HG03354 (cell line): ENCODE data around the gene MAPK8IP2.
"Not testable (repeated sequence)": the region's sequence is repeated elsewhere in the genome, so short reads cannot be mapped to it uniquely, and the experiment has no call there.

ENCODE experiments used
- ATAC-seq: cut with Tn5 transposase; IDR thresholded peaks from one replicate; pipeline ENCODE4 v1.9.1; 2021; ENCODE audit warnings: mild to moderate bottlenecking; ENCODE audit not compliant: unreplicated experiment, poor library complexity, severe bottlenecking

Gene MAPK8IP2

DNA sequence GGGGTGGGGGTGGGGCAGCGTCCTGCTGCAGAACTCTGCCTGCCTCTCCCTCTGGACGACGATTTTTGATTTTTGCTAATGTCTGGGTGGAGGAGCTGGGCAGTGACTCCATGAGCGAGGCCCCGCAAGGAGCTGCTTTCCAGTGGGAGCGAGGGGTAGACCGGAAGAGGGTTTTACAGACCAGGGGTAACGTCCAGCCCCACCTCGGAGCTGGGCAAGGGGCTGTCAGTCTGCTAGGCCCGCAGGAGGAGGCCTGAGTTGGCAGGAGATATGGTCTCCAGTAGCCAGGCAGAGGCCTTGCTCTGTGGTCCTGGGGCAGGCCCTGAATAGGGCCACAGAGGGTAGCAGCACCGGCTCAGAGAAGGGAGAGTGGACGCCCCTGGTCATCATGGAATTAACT, 9.0 kb downstream of the MAPK8IP2 start:
- ATAC-seq = no peak

DNA sequence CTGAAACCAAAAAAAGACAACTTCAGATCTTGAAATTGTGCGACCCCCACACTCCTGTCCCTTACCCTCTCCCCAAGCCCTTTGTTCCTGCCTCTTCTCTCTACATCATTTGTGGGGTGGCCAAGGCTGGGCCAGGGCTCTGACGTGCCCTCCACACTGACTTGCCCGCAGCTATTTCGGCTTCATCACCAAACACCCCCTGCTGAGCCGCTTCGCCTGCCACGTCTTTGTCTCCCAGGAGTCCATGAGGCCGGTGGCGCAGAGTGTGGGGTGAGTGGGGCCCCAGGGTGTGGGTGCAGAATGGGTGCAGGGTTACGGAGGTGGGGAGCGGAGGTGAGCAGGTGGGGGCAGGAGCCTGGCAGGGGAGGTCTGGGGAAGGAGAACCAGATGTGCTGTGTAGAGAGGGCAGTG, 9.5 kb downstream of the MAPK8IP2 start:
- ATAC-seq = no peak

DNA sequence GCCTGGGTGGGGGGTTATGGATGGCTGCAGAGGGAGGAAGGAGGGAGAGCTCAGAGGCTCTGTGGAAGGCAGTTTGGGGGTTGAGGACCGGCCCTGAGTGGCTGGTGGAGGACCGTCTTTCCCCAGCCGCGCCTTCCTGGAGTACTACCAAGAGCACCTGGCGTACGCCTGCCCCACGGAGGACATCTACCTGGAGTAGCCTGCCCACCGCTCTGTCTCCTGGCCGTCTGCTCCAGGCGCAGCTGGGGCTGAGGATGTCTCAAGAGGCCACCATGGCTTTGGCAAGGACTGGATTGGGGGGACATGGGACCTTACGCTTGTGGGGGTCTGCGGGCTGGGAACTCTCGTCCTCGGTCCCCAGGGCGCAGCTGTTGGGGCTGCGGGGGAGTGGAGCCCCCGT, 10.0 kb downstream of the MAPK8IP2 start:
- no peak for ATAC-seq

DNA sequence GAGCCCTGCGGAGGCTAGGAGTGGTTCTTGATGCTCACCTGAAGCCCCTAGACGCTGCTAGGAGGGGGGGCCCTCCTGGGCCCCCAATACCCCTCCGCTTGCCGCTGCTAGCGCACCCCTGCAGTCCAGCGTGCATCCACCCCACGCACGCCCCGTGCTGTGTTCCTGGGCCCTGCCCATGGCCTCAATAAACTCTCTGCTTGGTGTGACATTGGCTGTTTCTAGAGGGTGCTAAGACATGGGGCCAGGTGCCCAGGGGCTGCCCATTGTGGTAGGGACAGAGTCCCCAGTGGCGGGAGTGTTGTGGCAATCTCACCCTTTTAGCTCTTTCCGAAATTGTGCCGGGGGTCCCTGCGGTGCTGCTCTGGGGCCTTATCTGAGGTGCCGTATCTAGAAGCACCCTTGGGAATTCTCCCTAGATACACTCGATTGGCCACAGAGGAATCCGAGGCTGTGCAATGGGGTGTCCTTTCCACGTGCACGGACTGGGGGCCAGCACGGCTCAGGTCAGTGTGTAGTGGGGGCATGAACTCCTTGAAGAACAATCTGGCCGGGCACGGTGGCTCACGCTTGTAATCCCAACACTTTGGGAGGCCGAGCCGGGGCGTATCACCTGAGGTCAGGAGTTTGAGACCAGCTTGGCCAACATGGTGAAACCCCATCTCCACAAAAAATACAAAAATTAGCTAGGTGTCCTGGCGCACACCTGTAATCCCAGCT, 10.9 kb downstream of the MAPK8IP2 start:
- ATAC-seq = no peak

DNA sequence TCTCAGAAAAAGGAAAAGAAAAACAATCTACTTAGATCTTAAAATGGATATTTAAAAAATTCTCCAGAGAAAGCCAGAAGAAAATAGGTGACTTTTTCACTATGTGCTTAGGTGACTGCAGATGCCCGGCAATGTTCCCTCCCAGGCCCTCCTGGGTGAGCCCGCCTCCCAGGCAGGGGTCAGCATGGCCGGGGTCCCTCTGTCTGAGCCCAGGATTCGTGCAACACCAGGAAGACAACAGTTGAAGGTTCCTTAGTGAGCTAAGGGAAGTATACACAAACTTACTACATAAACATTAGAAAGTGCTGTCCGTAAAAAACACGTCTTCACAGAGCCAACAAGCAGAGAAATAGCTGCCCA, 11.6 kb downstream of the MAPK8IP2 start:
- no peak for ATAC-seq

DNA sequence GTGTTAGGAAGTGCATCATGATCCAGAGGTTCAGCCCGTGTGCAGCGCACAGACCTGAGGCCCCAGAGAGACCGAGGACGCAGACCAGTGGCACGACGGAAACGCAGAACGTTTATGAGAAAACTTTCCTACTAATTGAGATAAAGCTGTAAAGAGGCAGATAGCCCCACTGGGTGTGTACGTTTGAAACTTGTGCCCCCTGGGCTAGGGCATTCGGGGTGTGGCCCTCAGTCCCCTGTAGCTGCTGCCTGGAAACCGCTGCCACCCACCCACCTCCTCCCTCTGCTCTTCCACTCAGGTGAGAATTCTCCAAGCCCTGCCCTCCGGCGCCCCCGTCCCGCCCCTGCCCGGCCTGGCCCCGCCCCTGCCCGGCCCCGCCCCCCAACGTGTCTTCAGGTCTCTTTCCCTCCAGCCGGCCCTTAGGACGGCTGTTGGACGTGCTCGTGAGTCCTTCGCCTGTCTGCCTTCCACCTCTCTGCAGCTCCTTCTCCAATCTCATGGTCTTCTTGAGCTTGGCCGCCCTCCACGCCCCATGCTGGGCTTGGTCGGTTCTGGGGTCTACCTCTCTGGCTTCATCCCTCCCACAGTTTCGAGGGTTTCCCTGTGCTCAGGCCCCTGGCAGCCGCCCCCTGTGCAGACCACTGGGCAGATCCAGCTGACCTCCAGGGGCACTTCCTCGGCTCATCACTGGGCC, 12.1 kb downstream of the MAPK8IP2 start:
- no peak for ATAC-seq

DNA sequence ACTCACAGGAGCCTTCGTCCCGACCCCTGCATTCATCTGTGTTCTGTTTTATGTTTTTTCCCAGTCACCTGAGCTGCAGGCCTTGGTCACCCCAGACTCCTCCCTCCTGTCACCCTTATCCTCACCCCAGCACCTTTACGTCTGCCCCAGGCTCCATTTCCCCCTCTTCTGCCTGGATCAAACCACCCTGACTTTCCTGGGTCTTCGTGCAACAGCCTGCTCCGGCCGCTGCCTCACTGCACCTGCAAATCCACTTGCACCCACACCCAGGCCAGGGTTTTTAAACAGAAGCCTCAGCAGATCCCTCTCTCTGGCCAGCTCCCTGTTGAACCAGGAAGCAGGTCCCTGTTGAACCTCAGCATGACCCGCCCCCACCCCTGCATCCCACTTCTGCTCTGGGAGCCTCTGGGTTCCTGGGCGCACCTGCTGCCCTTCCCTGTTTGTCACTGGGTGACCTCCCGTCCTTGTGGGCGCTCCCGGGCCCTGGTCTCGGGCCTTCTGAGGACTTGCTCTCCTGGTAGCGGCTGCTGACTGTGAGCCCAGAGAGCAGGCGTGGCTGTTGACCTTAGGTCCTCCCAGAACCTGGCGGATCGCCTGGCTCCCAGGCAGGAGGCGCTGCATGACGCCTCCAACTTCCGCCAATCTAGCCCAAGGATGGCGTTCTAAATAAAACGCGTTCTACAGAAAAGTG, 12.8 kb downstream of the MAPK8IP2 start:
- no peak for ATAC-seq

DNA sequence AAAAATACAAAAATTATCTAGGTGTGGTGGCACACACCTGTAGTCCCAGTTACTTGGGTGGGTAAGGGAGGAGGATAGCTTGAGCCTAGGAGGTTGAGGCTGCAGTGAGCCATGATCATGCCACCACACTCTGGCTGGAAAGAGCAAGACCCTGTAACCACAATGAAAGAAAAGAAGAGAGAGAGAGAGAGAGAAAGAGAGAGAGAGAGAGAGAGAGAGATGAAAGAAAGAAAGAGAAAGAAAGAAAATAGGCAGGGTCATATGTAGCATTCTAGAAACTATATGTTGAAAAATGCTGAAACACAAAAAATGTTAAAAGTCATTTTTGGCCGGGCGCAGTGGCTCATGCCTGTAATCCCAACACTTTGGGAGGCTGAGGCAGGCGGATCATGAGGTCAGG, 13.7 kb downstream of the MAPK8IP2 start:
- not testable (repeated sequence) for ATAC-seq

DNA sequence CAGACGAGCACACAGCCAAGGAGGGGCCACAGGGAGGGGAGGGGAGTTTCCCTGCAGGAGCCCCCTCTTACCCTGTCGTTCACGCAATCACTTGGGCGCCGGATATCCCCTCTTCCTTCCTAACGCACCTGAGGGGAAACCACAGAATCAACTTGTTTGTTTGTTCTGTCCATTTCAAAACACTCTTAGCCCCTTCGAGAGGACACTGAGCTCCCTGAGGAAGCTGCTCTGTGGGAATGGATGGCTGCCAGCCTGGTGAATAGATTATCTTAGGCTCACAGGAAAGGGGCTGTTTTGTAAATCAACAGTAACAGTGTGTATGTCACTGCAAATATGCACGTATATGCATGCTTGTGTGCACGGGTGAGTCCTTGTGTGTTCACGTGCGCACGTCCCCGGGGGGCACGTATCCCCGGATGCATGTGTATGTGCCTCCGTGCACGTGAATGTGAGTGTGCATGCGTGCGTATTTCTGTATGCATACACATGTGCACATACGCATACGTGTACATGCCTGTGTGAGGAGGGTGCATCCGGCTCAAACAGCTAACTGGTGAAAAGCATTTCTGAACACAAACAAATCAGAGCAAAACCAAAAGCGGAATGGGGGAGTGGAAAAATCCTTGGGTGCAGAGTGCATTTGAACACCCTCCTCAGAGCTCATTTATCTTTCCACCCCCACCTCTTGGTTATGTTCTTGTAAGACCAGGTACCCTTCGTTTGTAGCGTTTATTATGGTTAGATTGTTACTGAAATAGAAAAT, 20.2 kb downstream of the MAPK8IP2 start:
- ATAC-seq = peak; percentile 65

DNA sequence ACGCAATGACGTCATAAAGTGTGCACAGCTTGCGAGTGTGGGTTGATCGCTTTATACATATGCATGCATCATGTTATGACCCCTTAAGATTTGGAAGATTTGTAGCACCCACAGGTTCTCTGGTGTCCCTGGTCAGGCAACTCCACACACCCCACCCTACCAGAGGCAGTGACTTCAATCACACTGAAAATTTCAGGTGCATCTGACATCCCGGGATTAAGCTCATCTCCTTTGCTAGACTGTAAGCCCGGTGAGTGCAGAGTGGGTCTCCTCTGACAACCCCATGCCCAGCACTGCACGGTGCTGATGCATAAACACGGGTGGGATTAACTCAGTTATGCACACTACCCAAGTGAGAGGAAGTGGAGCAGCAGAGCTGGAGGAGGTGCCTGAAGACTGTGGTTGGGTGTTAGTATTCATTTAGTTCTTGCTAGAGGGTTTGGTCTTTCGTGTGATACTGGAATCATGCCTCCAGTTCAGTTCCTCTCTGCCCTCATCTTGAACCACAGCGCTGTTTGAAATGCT, 20.8 kb downstream of the MAPK8IP2 start:
- ATAC-seq = peak; percentile 44

DNA sequence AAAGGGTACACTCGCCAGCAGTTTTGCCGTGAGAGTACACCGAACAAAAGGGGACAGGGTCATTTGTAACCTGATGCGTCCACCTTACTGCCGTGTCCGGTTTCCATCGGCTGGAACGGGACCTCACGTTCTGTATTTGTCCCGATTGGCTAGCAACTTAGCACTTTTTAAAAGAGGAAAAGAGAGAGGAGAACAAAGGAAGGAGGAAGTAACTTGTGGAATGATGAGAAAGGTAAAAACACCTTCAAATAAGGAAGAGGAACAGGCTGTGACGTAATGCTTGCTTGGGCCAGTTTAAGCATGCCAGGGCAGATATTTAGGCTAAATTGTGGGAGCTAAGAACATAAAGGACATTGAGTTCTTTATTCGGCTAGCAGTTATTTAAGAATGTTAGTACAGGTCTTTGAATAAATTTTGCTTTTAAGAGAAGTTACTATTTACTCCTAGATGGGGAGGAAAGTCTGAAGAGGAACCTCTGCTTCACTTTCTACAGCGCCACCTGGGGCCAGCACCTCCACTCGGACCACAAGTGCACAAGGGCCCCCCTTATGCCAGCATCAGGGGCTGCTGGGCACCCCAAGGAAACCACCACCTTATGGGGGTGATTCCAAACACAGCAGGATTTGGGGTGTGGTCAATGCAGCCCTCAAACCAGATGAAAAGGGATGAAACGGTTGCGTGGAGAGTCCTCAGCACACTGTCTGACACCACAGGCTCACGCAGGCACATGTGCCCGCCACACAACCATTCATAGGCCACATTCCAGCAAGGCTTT, 21.5 kb downstream of the MAPK8IP2 start:
- ATAC-seq = no peak

DNA sequence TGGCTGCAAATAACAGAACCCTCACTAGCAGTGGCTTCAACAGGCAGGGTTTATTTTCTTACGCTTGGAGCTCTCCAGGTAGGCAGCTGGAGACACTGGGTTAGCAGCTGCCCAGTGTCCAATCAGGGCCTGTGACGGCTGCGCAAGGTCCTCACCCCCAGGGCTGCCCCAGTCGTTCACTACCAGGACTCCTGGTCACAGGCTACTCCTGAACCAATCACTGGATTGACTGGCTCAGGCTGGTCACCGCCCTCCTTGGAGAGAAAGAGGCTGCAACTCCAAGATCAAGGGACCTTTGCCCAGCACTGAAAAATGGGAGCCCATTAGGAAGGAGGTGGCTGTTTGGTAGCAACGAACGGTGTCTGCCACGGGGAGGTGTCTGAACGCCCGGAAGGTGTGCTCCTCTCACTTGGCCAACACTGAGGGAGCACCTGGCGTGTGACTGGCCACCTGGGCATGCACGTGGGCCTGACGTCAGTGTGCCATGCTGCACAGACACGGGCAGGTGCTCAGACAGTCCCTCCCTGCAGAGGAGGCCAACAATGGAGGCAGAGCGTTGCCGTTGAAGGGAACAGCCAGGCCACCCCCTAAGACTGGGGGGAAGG, 22.2 kb downstream of the MAPK8IP2 start:
- ATAC-seq = no peak

DNA sequence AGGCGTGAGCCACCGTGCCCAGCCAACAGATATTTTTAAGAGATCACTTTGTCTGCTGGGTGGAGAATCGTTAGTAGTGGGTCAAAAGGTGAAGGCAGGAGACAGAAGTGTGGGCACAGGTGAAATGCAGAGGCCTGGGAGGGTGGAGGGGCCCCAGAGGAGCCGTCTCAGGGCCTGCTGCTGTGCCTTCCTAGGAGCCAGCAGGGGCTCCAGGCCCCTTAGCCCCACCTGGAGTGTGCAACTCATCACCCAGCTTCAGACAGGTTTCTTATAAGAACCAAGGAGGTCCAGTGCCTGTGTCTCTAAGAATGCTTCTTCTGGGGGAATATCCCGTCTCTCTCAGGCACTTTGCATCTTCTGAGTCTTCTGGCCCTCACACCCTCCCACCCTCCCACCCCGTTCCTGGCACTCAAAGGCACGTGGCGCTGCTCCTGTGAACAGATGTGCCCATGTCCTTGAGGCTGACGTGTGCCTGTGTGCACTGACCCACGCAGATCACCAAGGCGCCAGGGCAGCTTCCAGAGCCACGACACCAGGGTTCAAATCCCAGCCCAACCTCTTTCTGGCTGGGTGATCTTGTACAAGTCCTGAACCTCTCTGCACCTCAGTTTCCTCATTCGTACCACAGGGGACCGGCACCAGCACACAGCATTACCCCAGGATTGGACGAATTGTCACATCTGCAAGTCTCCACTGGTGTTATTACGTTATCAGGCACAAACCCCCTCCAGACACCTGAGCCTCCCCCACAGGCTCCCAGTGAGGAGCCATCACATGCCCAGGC, 23.9 kb downstream of the MAPK8IP2 start:
- ATAC-seq = no peak

DNA sequence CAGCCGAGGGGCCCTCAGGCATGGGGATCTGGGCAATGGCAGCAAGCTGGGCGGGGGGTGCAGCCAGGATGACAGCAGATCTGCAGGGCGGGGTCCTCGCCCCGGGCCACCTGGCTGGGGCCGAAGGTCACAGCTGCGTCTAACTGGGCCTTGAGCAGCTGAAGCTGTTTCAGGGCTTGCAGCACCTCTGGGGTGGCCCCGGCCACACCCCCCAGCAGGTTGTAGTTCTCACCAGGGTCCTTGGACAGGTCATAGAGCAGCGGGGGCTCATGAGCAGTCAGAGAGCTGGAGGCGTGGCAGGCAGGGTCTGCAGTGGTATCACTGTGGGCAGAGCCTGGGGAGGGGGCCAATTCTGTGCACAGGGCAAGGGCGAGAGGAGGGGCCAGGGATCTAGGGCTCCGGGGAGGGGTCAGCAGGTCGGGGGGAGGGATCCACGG, 24.6 kb downstream of the MAPK8IP2 start:
- no peak for ATAC-seq

DNA sequence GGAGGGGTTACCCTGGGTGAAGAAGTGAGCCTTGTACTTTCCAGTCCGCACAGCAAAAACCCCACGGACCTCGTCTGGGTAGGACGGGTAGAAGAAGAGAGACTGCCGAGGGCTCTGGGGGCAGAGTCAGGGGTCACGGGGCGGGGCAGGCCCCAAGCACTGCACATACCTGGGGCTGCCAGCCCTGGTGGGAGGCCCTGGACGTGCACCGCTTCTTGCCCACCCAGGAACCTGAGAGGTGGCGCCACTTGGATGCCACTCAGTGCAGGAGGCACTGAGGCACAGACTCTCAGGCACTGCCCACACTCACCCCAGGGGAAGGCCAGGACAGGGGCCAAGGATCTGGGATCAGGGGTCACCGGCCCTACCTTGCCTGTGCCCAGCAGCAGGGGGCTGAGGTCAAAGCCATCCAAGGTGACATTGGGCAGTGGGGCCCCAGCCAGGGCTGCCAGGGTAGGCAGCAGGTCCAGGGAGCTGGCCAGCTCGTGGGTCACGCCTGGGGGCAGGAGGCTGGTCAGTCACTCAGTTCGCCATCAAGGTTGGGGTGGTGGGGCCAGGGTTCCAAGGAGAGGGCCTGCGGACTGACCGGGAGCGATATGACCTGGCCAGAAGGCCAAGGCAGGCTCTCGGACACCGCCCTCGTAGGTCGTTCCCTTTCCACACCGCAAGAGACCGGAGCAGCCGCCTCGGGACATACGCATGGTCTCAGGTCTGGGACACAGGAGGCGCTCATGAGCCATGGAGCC, 25.1 kb downstream of the MAPK8IP2 start:
- ATAC-seq = no peak

DNA sequence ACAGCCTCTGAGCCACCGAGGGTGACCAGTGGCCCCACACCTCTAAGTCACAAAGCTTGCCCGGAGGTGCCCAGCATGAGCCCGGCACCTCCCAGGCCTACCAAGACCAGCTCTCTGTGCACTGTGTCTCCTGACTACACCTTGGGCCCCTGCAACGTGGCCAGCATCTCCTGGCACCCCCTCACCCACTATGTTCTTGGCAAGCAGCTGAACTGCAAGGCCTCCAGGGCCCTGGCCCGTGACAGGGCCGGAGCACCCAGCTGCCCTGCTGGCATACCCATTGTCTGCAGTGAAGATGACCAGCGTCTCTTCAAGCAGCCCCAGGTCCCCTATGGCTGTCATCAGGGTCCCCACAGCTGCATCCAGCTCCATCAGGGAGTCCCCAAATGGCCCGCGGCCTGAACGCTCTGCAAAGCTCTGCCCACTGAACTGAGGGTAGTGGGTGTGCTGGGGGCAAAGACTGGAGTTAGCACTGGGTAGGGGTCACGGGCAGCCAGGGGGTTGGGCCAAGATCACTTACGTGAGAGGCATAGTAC, 25.8 kb downstream of the MAPK8IP2 start:
- no peak for ATAC-seq
